ENCODE results near the gene CHRNA1.
"Not testable (repeated sequence)": the region's sequence is repeated elsewhere in the genome, so short reads cannot be mapped to it uniquely, and the experiment has no call there.

Gene CHRNA1

DNA sequence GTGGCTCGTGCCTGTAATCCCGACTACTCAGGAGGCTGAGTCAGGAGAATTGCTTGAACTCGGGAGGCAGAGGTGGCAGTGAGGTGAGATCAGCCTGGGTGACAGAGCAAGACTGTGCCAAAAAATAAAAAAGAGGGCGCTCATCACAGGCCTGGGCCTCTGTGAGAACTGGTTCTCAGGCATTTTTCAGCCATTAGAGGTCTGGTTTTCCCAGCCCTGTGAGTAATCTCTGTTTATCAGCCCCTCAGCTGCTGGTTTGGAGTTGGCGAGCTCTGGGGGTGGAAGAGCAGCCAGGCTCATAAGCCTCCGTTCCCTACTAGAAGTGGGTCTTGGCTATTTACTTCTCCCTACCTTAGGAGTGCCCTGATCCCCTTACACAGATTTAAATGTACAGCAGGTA, 53.1 kb downstream of the CHRNA1 start:
- no peak for DNase-seq

DNA sequence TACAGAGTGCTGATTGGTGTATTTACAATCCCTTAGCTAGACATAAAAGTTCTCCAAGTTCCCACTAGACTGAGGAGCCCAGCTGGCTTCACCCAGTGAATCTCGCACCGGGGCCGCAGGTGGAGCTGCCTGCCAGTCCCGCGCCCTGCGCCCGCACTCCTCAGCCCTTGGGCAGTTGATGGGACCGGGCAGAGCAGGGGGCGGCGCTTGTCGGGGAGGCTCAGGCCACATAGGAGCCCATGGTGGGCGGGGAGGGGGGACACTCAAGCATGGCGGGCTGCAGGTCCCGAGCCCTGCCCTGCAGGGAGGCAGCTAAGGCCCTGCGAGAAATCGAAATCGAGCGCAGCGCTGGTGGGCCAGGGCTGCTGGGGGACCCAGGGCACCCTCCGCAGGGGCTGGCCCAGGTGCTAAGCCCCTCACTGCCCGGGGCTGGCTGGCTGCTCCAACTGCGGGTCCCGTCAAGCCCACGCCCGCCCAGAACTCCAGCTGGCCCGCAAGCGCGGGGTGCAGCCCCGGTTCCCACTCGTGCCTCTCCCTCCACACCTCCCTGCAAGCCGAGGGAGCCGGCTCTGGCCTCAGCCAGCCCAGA, 54.8 kb downstream of the CHRNA1 start:
- not testable (repeated sequence) for DNase-seq

DNA sequence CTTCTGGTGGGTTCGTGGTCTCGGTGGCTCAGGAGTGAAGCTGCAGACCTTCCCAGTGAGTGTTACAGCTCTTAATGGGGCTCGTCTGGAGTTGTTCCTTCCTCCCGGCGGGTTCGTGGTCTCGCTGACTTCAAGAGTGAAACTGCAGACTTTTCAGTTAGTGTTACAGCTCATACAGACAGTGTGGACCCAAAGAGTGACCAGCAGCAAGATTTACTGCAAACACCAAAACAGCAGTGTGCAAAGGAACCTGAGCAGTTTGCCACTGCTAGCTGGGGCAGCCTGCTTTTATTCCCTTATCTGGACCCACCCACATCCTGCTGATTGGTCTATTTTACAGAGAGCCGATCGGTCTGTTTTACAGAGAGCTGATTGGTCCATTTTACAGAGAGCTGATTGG, 55.6 kb downstream of the CHRNA1 start:
- DNase-seq, result no peak

DNA sequence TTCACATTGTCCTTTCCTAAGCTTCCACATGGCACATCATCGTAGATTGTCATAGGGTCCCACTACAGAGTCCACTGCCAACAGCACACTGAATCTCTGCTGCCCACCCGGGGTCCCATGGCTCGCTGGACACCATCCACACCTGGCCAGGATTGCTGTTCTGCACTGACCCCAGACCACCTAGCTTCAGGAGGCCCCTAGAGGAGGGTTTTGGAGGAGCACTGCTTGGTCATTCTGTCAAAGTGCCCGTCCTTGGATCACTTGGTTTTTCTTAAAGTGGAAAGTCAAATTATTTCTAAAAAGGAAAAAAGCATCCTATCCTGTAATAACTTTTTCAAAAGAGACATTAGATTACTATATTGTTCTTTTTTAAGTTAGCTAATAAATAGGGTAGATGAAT, 59.0 kb downstream of the CHRNA1 start:
- no peak for DNase-seq

DNA sequence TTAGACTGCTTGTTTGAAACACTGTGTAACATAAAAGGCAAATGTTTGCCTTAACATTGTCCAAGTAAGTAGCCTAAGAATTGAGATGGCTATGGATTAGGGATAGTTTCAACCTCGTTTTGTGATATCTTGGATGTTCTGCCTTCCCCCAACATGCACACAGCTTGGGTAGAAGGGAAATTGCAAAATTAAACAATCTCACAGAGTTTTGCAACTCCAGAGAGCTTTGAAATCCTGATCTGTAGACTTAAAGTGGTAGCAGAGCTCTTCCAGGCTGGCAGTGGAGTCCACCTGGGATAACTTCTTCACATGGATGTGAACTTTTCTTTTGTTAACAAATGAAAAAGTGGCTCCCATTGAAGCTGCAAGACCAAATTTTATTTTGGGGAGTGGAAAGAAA, 59.6 kb downstream of the CHRNA1 start:
- DNase-seq, result no peak

DNA sequence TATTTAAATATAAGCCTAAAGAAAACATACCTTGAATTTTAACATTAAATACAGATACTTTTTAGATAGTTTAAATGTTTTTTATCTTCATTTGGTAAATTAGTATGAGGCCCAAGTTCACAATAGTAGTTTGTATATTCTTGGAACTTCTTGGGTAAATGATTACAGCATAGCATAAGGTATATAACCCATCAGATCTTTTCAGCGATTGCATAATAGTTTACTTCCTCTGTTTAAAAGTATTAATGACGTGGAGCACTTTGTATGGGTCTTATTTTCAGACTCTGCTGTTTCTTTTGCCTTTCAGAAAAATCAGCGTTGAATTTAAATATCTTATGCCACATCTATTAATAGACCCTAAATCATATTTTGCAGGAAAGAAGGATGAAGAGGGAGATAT, 60.2 kb downstream of the CHRNA1 start:
- no peak for DNase-seq

DNA sequence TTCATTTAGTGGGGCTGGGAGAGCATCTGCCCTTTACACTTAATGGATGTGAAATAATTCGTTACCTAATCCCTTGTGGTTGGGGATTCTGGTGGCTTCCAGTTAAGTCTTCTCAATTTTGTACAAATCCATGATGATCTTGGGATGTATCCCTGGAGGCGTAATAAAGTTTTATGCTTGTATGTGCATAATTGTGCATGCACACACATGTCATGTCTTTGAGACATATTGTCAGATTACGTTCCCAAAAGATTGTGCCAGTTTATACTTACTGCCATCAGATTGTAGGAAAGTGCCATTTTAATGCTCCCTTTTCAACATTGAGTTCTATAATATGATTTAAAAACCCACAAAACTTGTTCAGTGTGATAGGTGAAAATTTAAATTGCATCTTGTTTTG, 60.8 kb downstream of the CHRNA1 start:
- no peak for DNase-seq

DNA sequence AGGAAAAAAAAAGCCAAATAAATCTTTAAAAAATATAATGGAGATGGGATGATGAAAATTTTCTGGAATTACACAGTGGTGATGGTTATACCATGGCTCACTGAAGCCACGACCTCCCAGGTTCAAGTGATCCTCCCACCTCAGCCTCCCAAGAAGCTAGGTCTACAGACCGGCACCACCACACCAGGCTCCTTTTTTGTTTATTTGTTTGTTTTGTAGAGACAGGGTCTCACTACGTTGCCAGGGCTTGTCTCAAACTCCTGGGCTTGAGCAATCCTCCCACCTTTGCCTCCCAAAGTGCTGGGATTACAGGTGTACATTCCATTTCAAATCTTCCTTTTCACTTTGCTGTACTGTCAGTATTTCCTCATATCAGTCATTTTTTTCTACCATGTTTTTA, 61.7 kb downstream of the CHRNA1 start:
- no peak for DNase-seq

DNA sequence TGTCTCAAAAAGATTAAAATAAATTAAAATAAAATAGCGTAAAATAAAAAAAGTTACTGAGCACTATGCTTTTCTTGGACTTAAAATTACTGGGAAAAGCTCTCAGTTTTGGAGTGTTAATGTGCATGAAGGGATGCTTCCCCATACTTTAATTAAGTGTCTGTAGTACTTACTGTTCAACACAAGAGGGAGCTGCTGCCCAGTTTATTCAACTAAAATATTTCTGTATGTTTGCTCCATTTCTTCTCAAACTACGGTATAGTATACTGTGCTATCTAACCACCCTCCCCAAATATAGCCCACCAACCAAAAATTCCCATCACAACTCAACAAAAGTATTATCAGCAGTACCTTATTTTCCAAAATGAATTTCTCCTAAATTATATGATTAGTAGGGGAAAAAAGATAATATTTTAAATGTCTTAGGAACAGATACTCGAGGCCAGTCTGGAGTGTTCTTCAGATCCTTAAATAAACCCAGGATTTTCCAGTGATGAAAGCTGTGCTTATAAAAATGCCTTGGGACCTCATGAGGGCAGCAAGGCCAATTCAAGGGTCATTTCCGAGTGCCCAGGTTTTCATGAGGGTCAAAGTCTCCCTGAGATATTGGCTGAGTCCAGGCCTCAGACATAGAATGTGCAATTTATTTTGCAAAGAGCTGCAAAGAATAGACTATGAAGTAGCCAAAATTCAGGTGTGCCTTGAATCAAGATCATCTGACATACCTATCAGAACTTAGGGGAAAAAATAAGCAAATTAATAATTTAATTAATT, 64.1 kb downstream of the CHRNA1 start:
- DNase-seq, result peak; percentile 64

All from CD4-positive, alpha-beta T cell treated with Interleukin-21 for 1 hour (primary cell).